ENCODE results near the gene RAP1GDS1. TPM values are rescaled to one million over a fixed set of nuclear protein-coding genes. Genes with fewer than 3 reads are reported as not detected.
"Not testable (repeated sequence)": the region's sequence is repeated elsewhere in the genome, so short reads cannot be mapped to it uniquely, and the experiment has no call there.

The RAP1GDS1 gene
- polyA plus RNA-seq, 2 donors = 12.6 to 16.5 TPM

- 36 to 42% methylated on average over 6 of the region's 6 CpGs for WGBS, 2 donors
- H3K27ac ChIP-seq (ENCODE audit: low read depth in 2 of 2, low read length in 1 of 2) = no peak overlapping the region
These were observed 207.5 kb downstream of the RAP1GDS1 start for GRCh38 chr4:98468709-98469108.

GRCh38 chr4:98469771-98470170 is 208.6 kb downstream of the RAP1GDS1 start:
- Histone ChIP-seq H3K4me3 (ENCODE audit: low read depth in 1 of 2, low read length in 2 of 2) (no peak overlapping the region), H3K27ac (ENCODE audit: low read depth in 2 of 2, low read length in 1 of 2) (no peak overlapping the region), H3K27me3 (ENCODE audit: control insufficient read depth in 1 of 2, insufficient read depth in 2 of 2, low read length in 2 of 2) (no peaks in the 10 kb centered on the region), H3K9me3 (ENCODE audit: control insufficient read depth in 2 of 2, insufficient read depth in 1 of 2, low read depth in 1 of 2, low read length in 1 of 2) (no peaks in the 10 kb centered on the region), H3K36me3 (ENCODE audit: control insufficient read depth in 2 of 2, insufficient read depth in 2 of 2, low read length in 1 of 2) (peaks cover 3 to 5% of the 10 kb centered on the region in 2 donors), H3K4me1 (ENCODE audit: control insufficient read depth in 2 of 2, insufficient read depth in 2 of 2, low read length in 1 of 2) (peaks cover 0 to 3% of the 10 kb centered on the region in 2 donors)
- WGBS, 2 donors = 61 to 66% methylated on average over 2 of the region's 2 CpGs

More at GRCh38 chr4:98468709-98469108, 207.5 kb downstream of the RAP1GDS1 start:
- Histone ChIP-seq H3K4me1 (ENCODE audit: control insufficient read depth in 2 of 2, insufficient read depth in 2 of 2, low read length in 1 of 2) (peaks cover 0 to 3% of the 10 kb centered on the region in 2 donors), H3K9me3 (ENCODE audit: control insufficient read depth in 2 of 2, insufficient read depth in 1 of 2, low read depth in 1 of 2, low read length in 1 of 2) (no peaks in the 10 kb centered on the region), H3K36me3 (ENCODE audit: control insufficient read depth in 2 of 2, insufficient read depth in 2 of 2, low read length in 1 of 2) (peaks cover 3 to 5% of the 10 kb centered on the region in 2 donors), H3K4me3 (ENCODE audit: low read depth in 1 of 2, low read length in 2 of 2) (no peak overlapping the region), H3K27me3 (ENCODE audit: control insufficient read depth in 1 of 2, insufficient read depth in 2 of 2, low read length in 2 of 2) (no peaks in the 10 kb centered on the region)

GRCh38 chr4:98470366-98470765 is 209.2 kb downstream of the RAP1GDS1 start:
- 74 to 82% methylated on average over 3 of the region's 3 CpGs for WGBS, 2 donors
- Histone ChIP-seq H3K4me3 (ENCODE audit: low read depth in 1 of 2, low read length in 2 of 2) (no peak overlapping the region), H3K4me1 (ENCODE audit: control insufficient read depth in 2 of 2, insufficient read depth in 2 of 2, low read length in 1 of 2) (peaks cover 0 to 3% of the 10 kb centered on the region in 2 donors), H3K27ac (ENCODE audit: low read depth in 2 of 2, low read length in 1 of 2) (no peak overlapping the region), H3K9me3 (ENCODE audit: control insufficient read depth in 2 of 2, insufficient read depth in 1 of 2, low read depth in 1 of 2, low read length in 1 of 2) (no peaks in the 10 kb centered on the region), H3K27me3 (ENCODE audit: control insufficient read depth in 1 of 2, insufficient read depth in 2 of 2, low read length in 2 of 2) (no peaks in the 10 kb centered on the region), H3K36me3 (ENCODE audit: control insufficient read depth in 2 of 2, insufficient read depth in 2 of 2, low read length in 1 of 2) (peaks cover 3 to 5% of the 10 kb centered on the region in 2 donors)

- Histone ChIP-seq H3K4me1 (ENCODE audit: control insufficient read depth in 2 of 2, insufficient read depth in 2 of 2, low read length in 1 of 2) (peaks cover 0 to 3% of the 10 kb centered on the region in 2 donors), H3K36me3 (ENCODE audit: control insufficient read depth in 2 of 2, insufficient read depth in 2 of 2, low read length in 1 of 2) (peaks cover 3 to 5% of the 10 kb centered on the region in 2 donors), H3K27me3 (ENCODE audit: control insufficient read depth in 1 of 2, insufficient read depth in 2 of 2, low read length in 2 of 2) (no peaks in the 10 kb centered on the region), H3K9me3 (ENCODE audit: control insufficient read depth in 2 of 2, insufficient read depth in 1 of 2, low read depth in 1 of 2, low read length in 1 of 2) (no peaks in the 10 kb centered on the region), H3K4me3 (ENCODE audit: low read depth in 1 of 2, low read length in 2 of 2) (no peak overlapping the region), H3K27ac (ENCODE audit: low read depth in 2 of 2, low read length in 1 of 2) (no peak overlapping the region)
- WGBS, 2 donors = 83 to 86% methylated on average over 7 of the region's 7 CpGs
These were observed 209.6 kb downstream of the RAP1GDS1 start for GRCh38 chr4:98470831-98471230.

GRCh38 chr4:98473046-98473445 is 211.9 kb downstream of the RAP1GDS1 start:
- peaks cover 5% of the 10 kb centered on the region in 2 donors for H3K36me3 ChIP-seq (ENCODE audit: control insufficient read depth in 2 of 2, insufficient read depth in 2 of 2, low read length in 1 of 2)
- H3K27ac ChIP-seq (ENCODE audit: low read depth in 2 of 2, low read length in 1 of 2) = no peak overlapping the region
- no peaks in the 10 kb centered on the region for H3K27me3 ChIP-seq (ENCODE audit: control insufficient read depth in 1 of 2, insufficient read depth in 2 of 2, low read length in 2 of 2)
- 45 to 75% methylated on average over 5 of the region's 5 CpGs for WGBS, 2 donors
- peaks cover 0 to 1% of the 10 kb centered on the region in 2 donors for H3K4me1 ChIP-seq (ENCODE audit: control insufficient read depth in 2 of 2, insufficient read depth in 2 of 2, low read length in 1 of 2)
- no peaks in the 10 kb centered on the region for H3K9me3 ChIP-seq (ENCODE audit: control insufficient read depth in 2 of 2, insufficient read depth in 1 of 2, low read depth in 1 of 2, low read length in 1 of 2)
- no peak overlapping the region for H3K4me3 ChIP-seq (ENCODE audit: low read depth in 1 of 2, low read length in 2 of 2)

- Histone ChIP-seq H3K9me3 (ENCODE audit: control insufficient read depth in 2 of 2, insufficient read depth in 1 of 2, low read depth in 1 of 2, low read length in 1 of 2) (no peaks in the 10 kb centered on the region), H3K36me3 (ENCODE audit: control insufficient read depth in 2 of 2, insufficient read depth in 2 of 2, low read length in 1 of 2) (peaks cover 5 to 7% of the 10 kb centered on the region in 2 donors), H3K27ac (ENCODE audit: low read depth in 2 of 2, low read length in 1 of 2) (peak overlapping the region in 1 of 2 donors; percentile 53), H3K4me3 (ENCODE audit: low read depth in 1 of 2, low read length in 2 of 2) (no peak overlapping the region), H3K27me3 (ENCODE audit: control insufficient read depth in 1 of 2, insufficient read depth in 2 of 2, low read length in 2 of 2) (no peaks in the 10 kb centered on the region), H3K4me1 (ENCODE audit: control insufficient read depth in 2 of 2, insufficient read depth in 2 of 2, low read length in 1 of 2) (peaks cover 2 to 4% of the 10 kb centered on the region in 2 donors)
- WGBS, 2 donors = 66 to 83% methylated on average over 3 of the region's 3 CpGs
These were observed 213.2 kb downstream of the RAP1GDS1 start for GRCh38 chr4:98474408-98474844.

GRCh38 chr4:98476891-98477290 is 215.7 kb downstream of the RAP1GDS1 start:
- Histone ChIP-seq H3K36me3 (ENCODE audit: control insufficient read depth in 2 of 2, insufficient read depth in 2 of 2, low read length in 1 of 2) (peaks cover 4 to 6% of the 10 kb centered on the region in 2 donors), H3K27ac (ENCODE audit: low read depth in 2 of 2, low read length in 1 of 2) (no peak overlapping the region), H3K27me3 (ENCODE audit: control insufficient read depth in 1 of 2, insufficient read depth in 2 of 2, low read length in 2 of 2) (no peaks in the 10 kb centered on the region), H3K4me3 (ENCODE audit: low read depth in 1 of 2, low read length in 2 of 2) (no peak overlapping the region), H3K4me1 (ENCODE audit: control insufficient read depth in 2 of 2, insufficient read depth in 2 of 2, low read length in 1 of 2) (peaks cover 2 to 6% of the 10 kb centered on the region in 2 donors), H3K9me3 (ENCODE audit: control insufficient read depth in 2 of 2, insufficient read depth in 1 of 2, low read depth in 1 of 2, low read length in 1 of 2) (no peaks in the 10 kb centered on the region)
- WGBS, 2 donors = 93 to 96% methylated on average over 9 of the region's 9 CpGs

- H3K9me3 ChIP-seq (ENCODE audit: control insufficient read depth in 2 of 2, insufficient read depth in 1 of 2, low read depth in 1 of 2, low read length in 1 of 2); H3K36me3 ChIP-seq (ENCODE audit: control insufficient read depth in 2 of 2, insufficient read depth in 2 of 2, low read length in 1 of 2); H3K4me3 ChIP-seq (ENCODE audit: low read depth in 1 of 2, low read length in 2 of 2); H3K4me1 ChIP-seq (ENCODE audit: control insufficient read depth in 2 of 2, insufficient read depth in 2 of 2, low read length in 1 of 2); H3K27me3 ChIP-seq (ENCODE audit: control insufficient read depth in 1 of 2, insufficient read depth in 2 of 2, low read length in 2 of 2): not testable (repeated sequence)
- H3K27ac ChIP-seq (ENCODE audit: low read depth in 2 of 2, low read length in 1 of 2) = peak overlapping the region in 1 of 2 donors; percentile 42
- WGBS, 2 donors = 35 to 38% methylated on average over 2 of the region's 2 CpGs
These were observed 218.4 kb downstream of the RAP1GDS1 start for GRCh38 chr4:98479590-98479989.

GRCh38 chr4:98480535-98480934 is 219.4 kb downstream of the RAP1GDS1 start:
- WGBS, 2 donors = 71 to 74% methylated on average over 5 of the region's 5 CpGs
- Histone ChIP-seq H3K36me3 (ENCODE audit: control insufficient read depth in 2 of 2, insufficient read depth in 2 of 2, low read length in 1 of 2) (peaks cover 0 to 5% of the 10 kb centered on the region in 2 donors), H3K27ac (ENCODE audit: low read depth in 2 of 2, low read length in 1 of 2) (no peak overlapping the region), H3K4me1 (ENCODE audit: control insufficient read depth in 2 of 2, insufficient read depth in 2 of 2, low read length in 1 of 2) (peaks cover 2 to 9% of the 10 kb centered on the region in 2 donors), H3K9me3 (ENCODE audit: control insufficient read depth in 2 of 2, insufficient read depth in 1 of 2, low read depth in 1 of 2, low read length in 1 of 2) (no peaks in the 10 kb centered on the region), H3K4me3 (ENCODE audit: low read depth in 1 of 2, low read length in 2 of 2) (no peak overlapping the region), H3K27me3 (ENCODE audit: control insufficient read depth in 1 of 2, insufficient read depth in 2 of 2, low read length in 2 of 2) (no peaks in the 10 kb centered on the region)

- H3K27me3 ChIP-seq (ENCODE audit: control insufficient read depth in 1 of 2, insufficient read depth in 2 of 2, low read length in 2 of 2) = no peaks in the 10 kb centered on the region
- H3K9me3 ChIP-seq (ENCODE audit: control insufficient read depth in 2 of 2, insufficient read depth in 1 of 2, low read depth in 1 of 2, low read length in 1 of 2) = no peaks in the 10 kb centered on the region
- no peak overlapping the region for H3K4me3 ChIP-seq (ENCODE audit: low read depth in 1 of 2, low read length in 2 of 2)
- H3K27ac ChIP-seq (ENCODE audit: low read depth in 2 of 2, low read length in 1 of 2) = no peak overlapping the region
- peaks cover 0 to 5% of the 10 kb centered on the region in 2 donors for H3K36me3 ChIP-seq (ENCODE audit: control insufficient read depth in 2 of 2, insufficient read depth in 2 of 2, low read length in 1 of 2)
- 60 to 67% methylated on average over 3 of the region's 3 CpGs for WGBS, 2 donors
- H3K4me1 ChIP-seq (ENCODE audit: control insufficient read depth in 2 of 2, insufficient read depth in 2 of 2, low read length in 1 of 2) = peaks cover 2 to 9% of the 10 kb centered on the region in 2 donors
These were observed 220.0 kb downstream of the RAP1GDS1 start for GRCh38 chr4:98481167-98481566.
